CD4-positive, alpha-beta T cell (primary cell): Measurements from ENCODE around the gene RBM38. TPM values are rescaled to one million over a fixed set of nuclear protein-coding genes. Genes with fewer than 3 reads are reported as not detected.

Experiments used
- ATAC-seq: fragments of 200-7000 bp; cut with Tn5 transposase; one replicate; pipeline ENCODE4 v1.10.0; 2022; ENCODE audit warnings: mild to moderate bottlenecking; ENCODE audit not compliant: poor library complexity
- CTCF ChIA-PET: fragments of 350-600 bp; sonication (Branson Sonifier 250); formaldehyde crosslinking; loops from one replicate; lab custom pipeline; 2021; ENCODE audit warnings: antibody characterized with exemption, inconsistent platforms; lab: Charles Lee
- POLR2A ChIA-PET: fragments of 350-600 bp; sonication (Branson Sonifier 250); formaldehyde crosslinking; loops from one replicate; lab custom pipeline; 2021; ENCODE audit warnings: antibody characterized with exemption, inconsistent platforms; lab: Charles Lee
- DNase-seq, 14 experiments: peaks; one replicate each; pipeline ENCODE4 v3.0.0-alpha.2; 2013 to 2020; ENCODE audit warnings: mixed read lengths in 2 of 14
- H3K27ac ChIP-seq, 2 donors: one replicate each; pipeline versions ENCODE4 v1.5.1 to v1.7.0; 2013; ENCODE audit warnings: low read length in 2 of 2, low read depth in 1 of 2, mild to moderate bottlenecking in 1 of 2
- H3K27me3 ChIP-seq, 2 experiments: 1 replicate in 1 of 2; 2 replicates in 1 of 2; pipeline versions ENCODE4 v1.6.1 to v1.7.0; 2013; ENCODE audit warnings: low read length in 2 of 2, control low read depth in 1 of 2, mild to moderate bottlenecking in 1 of 2, moderate library complexity in 1 of 2; ENCODE audit not compliant: insufficient read depth in 2 of 2, control insufficient read depth in 1 of 2
- H3K36me3 ChIP-seq: one replicate; pipeline ENCODE4 v1.6.1; 2013; ENCODE audit warnings: low read length, control low read depth; ENCODE audit not compliant: insufficient read depth
- H3K4me1 ChIP-seq: one replicate; pipeline ENCODE4 v1.6.1; 2013; ENCODE audit warnings: low read length, control low read depth; ENCODE audit not compliant: insufficient read depth
- H3K4me3 ChIP-seq: one replicate; pipeline ENCODE4 v1.5.1; 2013; ENCODE audit warnings: mild to moderate bottlenecking, low read length, moderate library complexity
- H3K9me3 ChIP-seq, 2 experiments: 1 replicate in 1 of 2; 2 replicates in 1 of 2; pipeline versions ENCODE4 v1.6.1 to v1.7.0; 2013; ENCODE audit warnings: low read length in 2 of 2, mild to moderate bottlenecking in 2 of 2, control low read depth in 1 of 2, moderate library complexity in 1 of 2; ENCODE audit not compliant: control insufficient read depth in 1 of 2, insufficient read depth in 1 of 2
- H3K27ac Mint-ChIP-seq: one replicate; pipeline ENCODE4 v1.8.0; 2020; ENCODE audit warnings: mixed read lengths
- H3K27me3 Mint-ChIP-seq: one replicate; pipeline ENCODE4 v1.8.0; 2021; ENCODE audit warnings: mixed read lengths
- H3K36me3 Mint-ChIP-seq: one replicate; pipeline ENCODE4 v1.8.0; 2021; ENCODE audit warnings: low read depth, mixed read lengths
- H3K4me1 Mint-ChIP-seq: one replicate; pipeline ENCODE4 v1.8.0; 2021; ENCODE audit warnings: low read depth, mixed read lengths
- H3K4me3 Mint-ChIP-seq: one replicate; pipeline ENCODE4 v1.8.0; 2020; ENCODE audit warnings: mild to moderate bottlenecking, mixed read lengths
- H3K9me3 Mint-ChIP-seq: one replicate; pipeline ENCODE4 v1.8.0; 2020; ENCODE audit warnings: mixed read lengths
- CTCF ChIP-seq: fragments of 200-600 bp; IDR thresholded peaks from one replicate; pipeline ENCODE4 v1.8.0; 2022; ENCODE audit warnings: antibody characterized with exemption, mild to moderate bottlenecking
- intact Hi-C, 2 experiments: fragments of 100-400 bp; cut with DNase I in 1 of 2; cut with micrococcal nuclease in 1 of 2; formaldehyde crosslinking; loops; one replicate each; pipeline versions ENCODE4 v1.15.1 to v1.9.0; 2023 to 2025; cut with DNase I, micrococcal nuclease
- total RNA-seq, 174 experiments: library from RNA in 2 of 174; stranded (reverse) in 2 of 174; gene quantifications; one replicate each; pipeline ENCODE4 v1.2.3 and lab custom pipeline; 2021 to 2026

The RBM38 gene
- total RNA-seq, 2 experiments from 2014 or later: 604 to 645 TPM

GRCh38 chr20:57455386-57455785 lies 64.2 kb downstream of the RBM38 start:
- H3K27me3 ChIP-seq: no peaks in the 10 kb centered on the region
- intact Hi-C loops: no loop called here
- POLR2A ChIA-PET: no interaction called here
- no peak for DNase-seq
- Mint-ChIP-seq H3K36me3 (no peaks in the 10 kb centered on the region), H3K27me3 (no peaks in the 10 kb centered on the region), H3K4me1 (peaks cover 27% of the 10 kb centered on the region), H3K4me3 (no peak overlapping the region), H3K9me3 (no peaks in the 10 kb centered on the region), H3K27ac (no peak overlapping the region)
- H3K4me3 ChIP-seq: no peak overlapping the region
- peaks cover 0 to 5% of the 10 kb centered on the region in 2 experiments for H3K9me3 ChIP-seq
- H3K36me3 ChIP-seq: no peaks in the 10 kb centered on the region
- TF ChIP-seq CTCF: no peak
- no peak overlapping the region for H3K27ac ChIP-seq
- peaks cover 26% of the 10 kb centered on the region for H3K4me1 ChIP-seq
- no peak for ATAC-seq
- CTCF ChIA-PET: no interaction called here

GRCh38 chr20:57456116-57456515 lies 64.9 kb downstream of the RBM38 start:
- no peak for TF ChIP-seq CTCF
- H3K4me3 ChIP-seq: no peak overlapping the region
- peaks cover 0 to 5% of the 10 kb centered on the region in 2 experiments for H3K9me3 ChIP-seq
- no peak overlapping the region for H3K27ac ChIP-seq
- Mint-ChIP-seq H3K4me1 (peaks cover 19% of the 10 kb centered on the region), H3K4me3 (no peak overlapping the region), H3K36me3 (no peaks in the 10 kb centered on the region), H3K9me3 (no peaks in the 10 kb centered on the region), H3K27ac (no peak overlapping the region), H3K27me3 (no peaks in the 10 kb centered on the region)
- ATAC-seq (no peak), DNase-seq (no peak)
- intact Hi-C loops: no loop called here
- ChIA-PET POLR2A (no interaction called here), CTCF (no interaction called here)
- no peaks in the 10 kb centered on the region for H3K27me3 ChIP-seq
- H3K4me1 ChIP-seq: peaks cover 19% of the 10 kb centered on the region
- H3K36me3 ChIP-seq: no peaks in the 10 kb centered on the region

DNA sequence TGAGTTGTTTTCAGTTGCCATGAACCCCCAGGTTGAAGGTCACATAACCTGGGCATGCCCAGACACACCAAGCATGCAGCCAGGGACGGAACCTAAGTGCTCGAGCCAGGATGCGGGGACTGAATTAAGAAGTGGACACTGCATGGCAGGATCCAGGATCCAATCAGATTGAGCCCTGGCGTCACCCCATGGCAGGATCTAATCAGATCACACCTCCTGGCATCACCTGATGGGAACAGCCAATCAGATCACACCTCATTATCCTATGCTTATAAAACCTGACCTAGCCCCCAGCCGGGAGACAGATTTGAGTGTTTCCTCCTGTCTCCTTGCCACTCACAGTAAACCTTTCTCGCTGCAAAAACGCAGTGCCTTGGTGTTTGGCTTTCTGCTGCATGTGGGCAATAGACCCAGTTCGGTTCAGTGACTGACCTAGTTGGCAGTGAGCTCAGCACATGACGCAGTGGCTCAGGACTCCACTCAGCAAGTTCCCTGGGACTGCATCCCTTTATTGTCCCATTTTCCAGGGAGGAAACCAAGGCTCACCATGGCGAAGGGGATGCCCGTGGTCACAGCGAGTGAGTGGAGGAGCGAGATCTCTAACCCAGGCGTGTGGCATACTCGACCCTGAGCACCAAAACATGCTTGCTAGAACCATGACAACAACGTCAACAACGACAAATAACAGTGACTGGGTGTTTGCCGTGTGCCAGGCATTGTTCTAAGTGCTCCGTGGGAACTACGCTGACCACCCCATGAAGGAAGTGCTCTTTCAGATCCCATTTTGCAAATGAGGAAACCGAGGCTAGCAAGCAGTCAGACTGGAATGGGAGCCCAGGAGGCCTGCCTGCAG lies 66.3 kb downstream of the RBM38 start:
- Histone ChIP-seq H3K36me3 (no peaks in the 10 kb centered on the region), H3K4me1 (peaks cover 6% of the 10 kb centered on the region), H3K9me3 (peaks cover 0 to 5% of the 10 kb centered on the region in 2 experiments), H3K4me3 (no peak overlapping the region), H3K27ac (no peak overlapping the region), H3K27me3 (no peaks in the 10 kb centered on the region)
- Mint-ChIP-seq H3K27me3 (no peaks in the 10 kb centered on the region), H3K4me1 (peaks cover 6% of the 10 kb centered on the region), H3K36me3 (no peaks in the 10 kb centered on the region), H3K9me3 (no peaks in the 10 kb centered on the region), H3K27ac (no peak overlapping the region), H3K4me3 (no peak overlapping the region)
- DNase-seq (no peak), ATAC-seq (no peak)
- intact Hi-C loops: no loop called here
- no peak for TF ChIP-seq CTCF
- POLR2A ChIA-PET: no interaction called here
- CTCF ChIA-PET: no interaction called here
